ENCODE measurements around the gene IDUA. TPM values are rescaled to one million over a fixed set of nuclear protein-coding genes. Genes with fewer than 3 reads are reported as not detected.

The IDUA gene
- polyA plus RNA-seq, 1 donor (not counting 4 experiments of a cell fraction or from before 2014, with no cell fraction given): 1.2 TPM

DNA sequence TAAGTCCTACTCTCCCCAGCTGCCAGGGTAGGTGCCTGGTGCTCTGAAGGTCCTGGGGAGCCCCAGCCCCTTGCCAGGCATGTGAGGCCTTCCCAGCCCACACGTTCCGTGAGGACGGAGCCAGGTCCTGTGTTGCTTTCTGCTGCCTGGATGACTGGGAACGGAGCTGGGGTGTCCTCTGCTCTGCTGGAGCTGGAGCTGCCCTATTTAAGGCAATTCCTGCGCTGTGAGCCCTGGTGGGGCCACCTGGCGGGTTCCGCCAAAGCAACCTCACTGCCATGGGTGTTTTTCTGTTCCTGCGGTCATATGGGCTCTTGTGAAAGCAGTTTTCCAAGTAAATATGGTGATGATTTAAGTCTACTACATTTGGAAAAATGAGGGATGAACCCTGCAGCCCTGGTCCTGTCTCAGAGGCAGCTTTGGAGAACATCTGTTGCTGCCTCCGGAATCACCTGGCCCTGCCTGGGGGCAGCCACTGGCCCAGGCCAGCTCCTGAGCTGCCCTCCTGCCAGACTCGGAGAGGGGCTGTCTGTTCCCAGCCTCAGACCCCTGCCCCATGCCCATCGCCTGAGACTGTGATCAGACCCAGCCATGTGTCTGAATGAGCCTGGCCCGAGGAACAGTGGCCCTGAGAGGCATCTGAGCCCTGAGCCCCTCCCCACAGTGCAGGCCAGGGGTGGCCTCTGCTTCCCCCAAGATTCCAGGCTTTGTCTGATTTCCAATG is 57.8 kb downstream of the IDUA start:
- no peak overlapping the region for H3K4me2 ChIP-seq (ENCODE audit: control insufficient read depth, extremely low read depth, insufficient read depth, low read depth, low read length)
- dilution Hi-C loops (cut with MboI; ENCODE audit: extremely low pct_ligation_motif_present, low sequenced_read_pairs): no loop called here
- no peaks in the 10 kb centered on the region for H4K20me1 ChIP-seq (ENCODE audit: control insufficient read depth, extremely low read depth, insufficient read depth, low read length)
- no peak for FAIRE-seq
- H3K9ac ChIP-seq (ENCODE audit: control insufficient read depth, extremely low read depth, insufficient read depth, low read length): no peak overlapping the region
- no peak for DNase-seq (ENCODE audit: low read depth, low spot score)
- no peak overlapping the region for H3K4me3 ChIP-seq (ENCODE audit: control insufficient read depth in 2 of 3, extremely low read depth in 1 of 3, insufficient read depth in 2 of 3, low read depth in 1 of 3, low read length in 3 of 3)
- H3K27me3 ChIP-seq (ENCODE audit: control insufficient read depth, extremely low read depth, insufficient read depth, low read length): peaks cover 24% of the 10 kb centered on the region
- H3K9me1 ChIP-seq (ENCODE audit: control insufficient read depth, extremely low read depth, insufficient read depth, low read length): no peaks in the 10 kb centered on the region
- H3K9me3 ChIP-seq (ENCODE audit: control insufficient read depth, low read depth, low read length): no peaks in the 10 kb centered on the region
- TF ChIP-seq EZH2 (IDR thresholded peaks at IDR 0.05; ENCODE audit: low read length): no peak
- no peak for TF ChIP-seq CTCF (optimal IDR thresholded peaks at IDR 0.05 in 1 of 3, IDR thresholded peaks at IDR 0.05 in 1 of 3, conservative IDR thresholded peaks at IDR 0.05 in 1 of 3; ENCODE audit: extremely low read depth in 1 of 3, insufficient read depth in 2 of 3, low read length in 3 of 3)
- no peak overlapping the region for H3K27ac ChIP-seq (ENCODE audit: control insufficient read depth, insufficient read depth, low read length)
- H2AFZ ChIP-seq (ENCODE audit: control insufficient read depth, low read length): no peak overlapping the region
- no peaks in the 10 kb centered on the region for H3K36me3 ChIP-seq (ENCODE audit: control insufficient read depth in 2 of 2, extremely low read depth in 1 of 2, insufficient read depth in 2 of 2, low read length in 2 of 2)
- H3K4me1 ChIP-seq (ENCODE audit: control insufficient read depth, extremely low read depth, insufficient read depth, low read length): peaks cover 35% of the 10 kb centered on the region
- H3K79me2 ChIP-seq (ENCODE audit: control insufficient read depth, insufficient read depth, low read length): no peaks in the 10 kb centered on the region

DNA sequence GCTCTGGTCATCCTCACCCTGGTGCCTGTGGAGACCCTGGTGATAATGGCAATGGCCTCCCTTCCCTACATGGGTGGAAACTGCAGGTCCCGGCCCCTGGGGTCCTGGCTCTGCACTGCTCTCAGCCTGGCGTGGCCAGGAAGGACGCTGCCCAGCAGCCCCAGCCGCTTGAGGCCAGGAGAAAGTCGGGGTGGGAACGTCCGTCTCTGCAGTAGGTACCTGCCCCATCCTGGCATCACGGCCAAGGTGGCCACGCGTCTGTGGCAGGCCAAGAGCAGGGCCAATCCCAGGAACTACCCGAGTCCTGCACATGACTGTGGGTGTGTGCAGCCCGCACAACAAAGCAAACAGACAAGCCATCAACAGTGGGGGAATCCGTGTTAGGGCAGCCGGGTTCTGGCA is 58.4 kb downstream of the IDUA start:
- H4K20me1 ChIP-seq (ENCODE audit: control insufficient read depth, extremely low read depth, insufficient read depth, low read length): no peaks in the 10 kb centered on the region
- H3K4me1 ChIP-seq (ENCODE audit: control insufficient read depth, extremely low read depth, insufficient read depth, low read length): peaks cover 31% of the 10 kb centered on the region
- H3K27ac ChIP-seq (ENCODE audit: control insufficient read depth, insufficient read depth, low read length): no peak overlapping the region
- H3K9me3 ChIP-seq (ENCODE audit: control insufficient read depth, low read depth, low read length): no peaks in the 10 kb centered on the region
- FAIRE-seq (no peak), DNase-seq (ENCODE audit: low read depth, low spot score) (no peak)
- H3K9me1 ChIP-seq (ENCODE audit: control insufficient read depth, extremely low read depth, insufficient read depth, low read length): no peaks in the 10 kb centered on the region
- H3K9ac ChIP-seq (ENCODE audit: control insufficient read depth, extremely low read depth, insufficient read depth, low read length): no peak overlapping the region
- no peaks in the 10 kb centered on the region for H3K36me3 ChIP-seq (ENCODE audit: control insufficient read depth in 2 of 2, extremely low read depth in 1 of 2, insufficient read depth in 2 of 2, low read length in 2 of 2)
- dilution Hi-C loops (cut with MboI; ENCODE audit: extremely low pct_ligation_motif_present, low sequenced_read_pairs): no loop called here
- H3K4me3 ChIP-seq (ENCODE audit: control insufficient read depth in 2 of 3, extremely low read depth in 1 of 3, insufficient read depth in 2 of 3, low read depth in 1 of 3, low read length in 3 of 3): no peak overlapping the region
- H2AFZ ChIP-seq (ENCODE audit: control insufficient read depth, low read length): no peak overlapping the region
- H3K27me3 ChIP-seq (ENCODE audit: control insufficient read depth, extremely low read depth, insufficient read depth, low read length): peaks cover 28% of the 10 kb centered on the region
- H3K79me2 ChIP-seq (ENCODE audit: control insufficient read depth, insufficient read depth, low read length): no peaks in the 10 kb centered on the region
- no peak overlapping the region for H3K4me2 ChIP-seq (ENCODE audit: control insufficient read depth, extremely low read depth, insufficient read depth, low read depth, low read length)
- TF ChIP-seq CTCF (optimal IDR thresholded peaks at IDR 0.05 in 1 of 3, IDR thresholded peaks at IDR 0.05 in 1 of 3, conservative IDR thresholded peaks at IDR 0.05 in 1 of 3; ENCODE audit: extremely low read depth in 1 of 3, insufficient read depth in 2 of 3, low read length in 3 of 3): no peak
- TF ChIP-seq EZH2 (IDR thresholded peaks at IDR 0.05; ENCODE audit: low read length): no peak
